Coronary artery (tissue), 2 donors: Measurements from ENCODE around the gene TTC34.

Source experiments
- DNase-seq: peaks from one replicate; pipeline ENCODE4 v3.0.0-alpha.2; 2017; ENCODE audit warnings: low spot score
- H3K27ac ChIP-seq, 2 donors: fragments of 200-600 bp; sonication (generic); one replicate each; pipeline ENCODE4 v1.5.1; 2016 to 2019
- H3K4me3 ChIP-seq: fragments of 200-600 bp; sonication (generic); 2 replicates; pipeline ENCODE4 v1.5.1; 2016; ENCODE audit warnings: mild to moderate bottlenecking, moderate library complexity
- TF ChIP-seq, protein P1 (sequence below): fragments of 200-600 bp; sonication (generic); IDR thresholded peaks from one replicate; pipeline ENCODE4 v1.5.1; 2019; ENCODE audit warnings: antibody characterized with exemption

The TTC34 gene

DNA sequence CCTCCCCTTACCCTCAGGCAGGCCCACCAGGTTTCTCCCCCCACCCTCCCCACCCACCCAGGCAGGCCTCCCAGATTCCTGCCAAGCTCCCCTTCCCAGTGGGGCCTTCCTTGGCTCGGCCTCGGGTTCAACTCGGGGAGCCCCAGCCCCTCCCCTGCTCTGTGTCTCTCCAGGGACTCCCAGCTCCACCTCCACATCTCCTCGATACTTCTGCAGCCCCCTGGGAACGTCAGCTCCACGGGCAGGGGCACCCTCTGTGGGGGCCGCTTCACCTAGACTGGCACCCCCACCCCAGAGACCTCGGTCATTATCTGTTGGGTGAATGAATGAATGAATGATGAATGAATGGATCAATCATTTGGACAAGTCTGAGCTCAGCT is 169.5 kb downstream of the TTC34 start:
- DNase-seq, result no peak
- Histone ChIP-seq H3K4me3 (no peak overlapping the region), H3K27ac (no peak overlapping the region)
- TF ChIP-seq, protein P1, sequence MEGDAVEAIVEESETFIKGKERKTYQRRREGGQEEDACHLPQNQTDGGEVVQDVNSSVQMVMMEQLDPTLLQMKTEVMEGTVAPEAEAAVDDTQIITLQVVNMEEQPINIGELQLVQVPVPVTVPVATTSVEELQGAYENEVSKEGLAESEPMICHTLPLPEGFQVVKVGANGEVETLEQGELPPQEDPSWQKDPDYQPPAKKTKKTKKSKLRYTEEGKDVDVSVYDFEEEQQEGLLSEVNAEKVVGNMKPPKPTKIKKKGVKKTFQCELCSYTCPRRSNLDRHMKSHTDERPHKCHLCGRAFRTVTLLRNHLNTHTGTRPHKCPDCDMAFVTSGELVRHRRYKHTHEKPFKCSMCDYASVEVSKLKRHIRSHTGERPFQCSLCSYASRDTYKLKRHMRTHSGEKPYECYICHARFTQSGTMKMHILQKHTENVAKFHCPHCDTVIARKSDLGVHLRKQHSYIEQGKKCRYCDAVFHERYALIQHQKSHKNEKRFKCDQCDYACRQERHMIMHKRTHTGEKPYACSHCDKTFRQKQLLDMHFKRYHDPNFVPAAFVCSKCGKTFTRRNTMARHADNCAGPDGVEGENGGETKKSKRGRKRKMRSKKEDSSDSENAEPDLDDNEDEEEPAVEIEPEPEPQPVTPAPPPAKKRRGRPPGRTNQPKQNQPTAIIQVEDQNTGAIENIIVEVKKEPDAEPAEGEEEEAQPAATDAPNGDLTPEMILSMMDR, result no peak

DNA sequence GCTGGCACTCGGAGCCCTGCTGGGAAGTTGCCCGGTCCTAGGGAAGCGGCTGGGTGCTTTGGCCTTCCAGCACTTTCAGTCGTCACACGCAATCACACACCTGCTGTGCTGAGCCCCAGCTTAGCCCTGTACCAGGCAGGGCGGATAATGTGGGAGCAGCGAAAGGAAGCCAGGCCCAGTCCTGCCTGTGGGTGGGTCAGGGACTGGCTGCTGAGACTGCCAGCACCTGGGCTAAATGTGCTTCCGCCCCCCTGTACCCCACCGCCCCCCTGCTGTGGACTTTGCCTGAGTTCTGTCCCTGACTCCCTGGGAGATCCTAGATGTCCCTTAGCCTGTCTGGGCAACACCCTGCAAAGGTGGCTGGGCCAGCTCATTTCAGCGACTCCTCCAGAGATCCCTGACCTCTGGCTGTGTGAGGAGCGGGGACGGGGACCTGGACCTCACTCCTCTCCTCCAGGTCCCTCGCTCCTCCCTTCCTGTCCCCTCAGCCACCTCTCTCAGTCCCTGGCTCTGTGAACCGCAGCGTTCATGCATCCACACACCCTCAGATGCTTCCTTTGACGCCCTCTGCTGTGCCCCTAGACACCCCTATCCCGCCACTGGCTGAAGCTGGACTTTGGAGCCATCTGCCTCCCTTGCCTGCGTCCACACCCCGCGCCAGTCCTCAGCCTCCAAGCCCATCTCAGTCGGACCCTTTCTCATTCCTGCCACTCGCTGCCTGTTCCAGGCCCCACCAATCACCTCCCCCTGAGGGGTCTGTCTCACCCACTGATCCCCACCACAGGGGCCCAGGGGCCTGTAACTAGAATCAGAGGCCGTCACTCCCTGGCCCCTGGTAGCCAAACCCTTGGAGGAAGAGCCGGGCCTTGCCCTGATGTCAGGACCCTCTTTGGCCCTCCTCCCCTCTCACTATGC is 170.1 kb downstream of the TTC34 start:
- no peak overlapping the region for H3K4me3 ChIP-seq
- TF ChIP-seq, protein P1, result no peak
- peak; percentile 65 for DNase-seq
- H3K27ac ChIP-seq, result no peak overlapping the region

DNA sequence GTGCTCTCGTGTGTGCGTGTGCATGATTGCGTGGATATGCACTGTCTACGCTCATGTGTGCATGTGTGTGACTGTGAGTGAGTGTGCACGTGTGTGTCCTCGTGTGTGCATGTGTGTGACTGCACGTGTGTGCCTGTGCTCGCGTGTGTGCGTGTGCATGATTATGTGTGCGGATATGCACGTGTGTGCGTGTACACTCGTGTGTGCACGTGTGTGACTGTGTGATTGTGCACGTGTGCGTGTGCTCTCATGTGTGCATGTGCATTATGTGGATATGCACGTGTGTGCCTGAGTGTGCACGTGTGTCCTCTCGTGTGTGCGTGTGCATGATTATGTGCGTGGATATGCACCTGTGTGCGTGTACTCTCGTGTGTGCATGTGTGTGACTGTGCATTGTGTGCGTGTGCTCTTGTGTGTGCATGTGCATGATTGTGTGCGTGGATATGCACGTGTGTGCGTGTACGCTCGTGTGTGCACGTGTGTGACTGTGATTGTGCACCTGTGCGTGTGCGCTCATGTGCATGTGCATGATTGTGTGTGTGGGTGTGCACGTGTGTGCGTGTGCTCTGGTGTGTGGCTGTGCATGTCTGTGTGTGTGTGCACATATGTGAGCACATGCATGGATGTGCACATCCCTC is 170.9 kb downstream of the TTC34 start:
- Histone ChIP-seq H3K4me3 (no peak overlapping the region), H3K27ac (no peak overlapping the region)
- TF ChIP-seq, protein P1, result no peak
- peak; percentile 19 for DNase-seq

DNA sequence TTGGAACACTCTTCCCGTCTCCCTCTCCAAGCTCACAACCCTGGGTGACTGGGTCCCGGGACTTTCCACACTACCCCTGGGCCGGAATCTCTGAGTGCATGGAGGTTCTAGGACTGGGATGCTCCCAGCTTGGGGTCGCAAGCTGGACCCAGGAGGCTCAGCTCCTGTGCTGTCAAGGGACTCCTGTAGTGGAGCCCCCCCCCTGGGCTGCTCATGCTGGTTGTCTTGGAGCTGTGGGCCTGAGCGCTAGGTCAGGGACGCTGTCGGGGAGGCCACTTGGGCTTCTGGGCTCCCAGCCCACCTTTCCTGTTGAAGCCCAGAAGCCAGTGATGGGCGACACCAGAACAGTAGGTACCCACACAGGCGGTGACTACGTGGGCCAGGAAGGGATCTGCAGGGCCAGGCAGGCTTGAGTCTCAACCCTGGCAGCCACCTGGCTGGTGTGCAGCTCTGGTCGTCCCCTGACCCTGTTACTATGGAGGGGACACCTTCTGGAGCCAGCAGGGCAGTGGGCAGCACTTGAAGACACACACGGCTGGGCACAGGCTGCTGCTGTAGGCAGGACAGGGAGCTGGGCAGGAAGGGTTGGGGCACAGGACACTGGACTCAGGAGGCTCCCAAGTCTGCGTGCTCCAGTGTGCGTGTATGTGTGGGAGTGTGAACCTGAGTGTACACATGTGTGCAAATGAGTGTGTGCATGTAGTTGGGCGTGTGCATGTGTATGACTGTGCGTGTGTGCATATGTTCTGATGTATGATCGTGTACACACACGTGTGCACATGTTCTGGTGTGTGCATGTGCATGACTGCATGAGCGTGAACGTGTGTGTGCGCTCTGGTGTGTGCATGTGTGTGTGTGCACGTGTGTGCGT is 171.6 kb downstream of the TTC34 start:
- TF ChIP-seq, protein P1, result no peak
- Histone ChIP-seq H3K4me3 (no peak overlapping the region), H3K27ac (no peak overlapping the region)
- no peak for DNase-seq

DNA sequence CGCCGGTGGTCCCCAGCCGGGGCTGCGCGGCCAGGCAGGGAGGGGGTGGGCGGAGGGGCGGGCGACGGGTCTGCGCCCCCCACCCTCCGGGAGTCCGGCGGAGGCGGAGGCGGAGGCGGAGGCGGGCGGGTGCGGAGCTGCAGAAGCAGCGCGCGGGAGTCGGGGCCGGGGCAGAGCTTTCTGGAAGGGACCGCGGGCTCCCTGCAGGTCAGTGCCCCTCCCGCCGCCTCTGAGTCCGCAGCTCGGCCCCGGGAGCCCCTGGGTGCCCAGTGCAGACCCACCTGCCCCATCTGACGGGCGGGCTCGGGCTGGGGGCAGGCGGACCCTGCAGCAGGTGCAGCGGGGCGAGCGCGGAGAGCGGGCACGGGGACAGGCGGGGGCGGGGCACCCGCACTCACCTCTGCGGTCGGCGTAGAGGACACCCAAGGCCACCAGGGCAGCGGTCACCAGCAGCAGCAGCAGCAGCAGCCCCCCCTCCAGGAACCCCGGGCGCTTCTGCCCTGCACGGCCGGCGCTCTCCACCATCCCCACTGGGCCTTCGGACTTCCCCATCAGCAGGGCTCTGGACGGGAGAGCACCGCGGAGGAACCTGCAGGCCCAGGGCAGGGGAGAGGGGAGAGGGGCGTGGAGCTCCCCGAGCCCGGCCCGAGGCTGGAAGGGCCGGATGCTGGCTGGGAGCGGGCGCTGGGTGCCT is 172.4 kb downstream of the TTC34 start:
- no peak for DNase-seq
- H3K4me3 ChIP-seq, result no peak overlapping the region
- TF ChIP-seq, protein P1, result no peak
- no peak overlapping the region for H3K27ac ChIP-seq

DNA sequence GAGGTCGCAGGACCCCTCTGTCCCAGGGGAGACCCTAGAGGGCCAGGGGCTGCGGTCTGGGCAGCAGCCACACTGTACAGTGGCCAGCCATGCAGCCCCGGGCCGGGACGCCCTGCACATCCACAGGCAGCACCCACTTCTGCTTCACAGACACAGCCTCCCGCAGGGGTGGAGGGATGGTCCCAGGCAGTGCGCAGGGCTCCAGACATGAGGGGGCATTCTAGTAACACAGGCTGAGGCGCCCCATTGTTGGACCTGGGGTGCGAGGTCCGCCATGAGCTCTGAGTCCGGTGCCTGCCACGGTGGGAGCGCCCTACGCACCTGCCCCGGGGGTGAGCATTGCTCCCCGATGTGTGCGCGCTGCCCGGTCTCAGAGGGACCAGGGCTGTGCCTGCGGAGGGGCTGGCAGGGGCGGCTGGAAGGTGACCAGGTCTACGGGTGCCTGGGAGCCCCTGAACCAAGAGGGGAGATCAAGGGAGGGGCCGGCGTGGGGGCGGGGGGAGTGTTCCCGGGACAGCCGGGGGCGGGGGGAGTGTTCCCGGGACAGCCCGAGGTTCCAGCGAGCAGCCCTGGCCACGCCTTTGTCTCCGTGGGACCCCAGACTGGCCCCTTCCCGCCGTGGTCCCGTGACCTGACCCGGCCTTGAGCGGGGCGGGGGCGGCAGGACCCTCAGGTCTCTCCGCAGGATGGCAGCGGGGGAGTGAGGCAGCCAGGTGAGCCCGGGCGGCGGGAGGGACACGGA is 173.1 kb downstream of the TTC34 start:
- DNase-seq, result no peak
- no peak overlapping the region for H3K4me3 ChIP-seq
- TF ChIP-seq, protein P1, result no peak
- no peak overlapping the region for H3K27ac ChIP-seq
